CD4-positive, alpha-beta T cell (primary cell): ENCODE data around the gene TSC2. TPM values are rescaled to one million over a fixed set of nuclear protein-coding genes. Genes with fewer than 3 reads are reported as not detected.

Experiments
- ATAC-seq: fragments of 200-7000 bp; cut with Tn5 transposase; one replicate; pipeline ENCODE4 v1.10.0; 2022; ENCODE audit warnings: mild to moderate bottlenecking; ENCODE audit not compliant: poor library complexity
- CTCF ChIA-PET: fragments of 350-600 bp; sonication (Branson Sonifier 250); formaldehyde crosslinking; loops from one replicate; lab custom pipeline; 2021; ENCODE audit warnings: antibody characterized with exemption, inconsistent platforms; lab: Charles Lee
- POLR2A ChIA-PET: fragments of 350-600 bp; sonication (Branson Sonifier 250); formaldehyde crosslinking; loops from one replicate; lab custom pipeline; 2021; ENCODE audit warnings: antibody characterized with exemption, inconsistent platforms; lab: Charles Lee
- DNase-seq, 14 experiments: peaks; one replicate each; pipeline ENCODE4 v3.0.0-alpha.2; 2013 to 2020; ENCODE audit warnings: mixed read lengths in 2 of 14
- H3K27ac ChIP-seq, 2 donors: one replicate each; pipeline versions ENCODE4 v1.5.1 to v1.7.0; 2013; ENCODE audit warnings: low read length in 2 of 2, low read depth in 1 of 2, mild to moderate bottlenecking in 1 of 2
- H3K27me3 ChIP-seq, 2 experiments: 1 replicate in 1 of 2; 2 replicates in 1 of 2; pipeline versions ENCODE4 v1.6.1 to v1.7.0; 2013; ENCODE audit warnings: low read length in 2 of 2, control low read depth in 1 of 2, mild to moderate bottlenecking in 1 of 2, moderate library complexity in 1 of 2; ENCODE audit not compliant: insufficient read depth in 2 of 2, control insufficient read depth in 1 of 2
- H3K36me3 ChIP-seq: one replicate; pipeline ENCODE4 v1.6.1; 2013; ENCODE audit warnings: low read length, control low read depth; ENCODE audit not compliant: insufficient read depth
- H3K4me1 ChIP-seq: one replicate; pipeline ENCODE4 v1.6.1; 2013; ENCODE audit warnings: low read length, control low read depth; ENCODE audit not compliant: insufficient read depth
- H3K4me3 ChIP-seq: one replicate; pipeline ENCODE4 v1.5.1; 2013; ENCODE audit warnings: mild to moderate bottlenecking, low read length, moderate library complexity
- H3K9me3 ChIP-seq, 2 experiments: 1 replicate in 1 of 2; 2 replicates in 1 of 2; pipeline versions ENCODE4 v1.6.1 to v1.7.0; 2013; ENCODE audit warnings: low read length in 2 of 2, mild to moderate bottlenecking in 2 of 2, control low read depth in 1 of 2, moderate library complexity in 1 of 2; ENCODE audit not compliant: control insufficient read depth in 1 of 2, insufficient read depth in 1 of 2
- H3K27ac Mint-ChIP-seq: one replicate; pipeline ENCODE4 v1.8.0; 2020; ENCODE audit warnings: mixed read lengths
- H3K27me3 Mint-ChIP-seq: one replicate; pipeline ENCODE4 v1.8.0; 2021; ENCODE audit warnings: mixed read lengths
- H3K36me3 Mint-ChIP-seq: one replicate; pipeline ENCODE4 v1.8.0; 2021; ENCODE audit warnings: low read depth, mixed read lengths
- H3K4me1 Mint-ChIP-seq: one replicate; pipeline ENCODE4 v1.8.0; 2021; ENCODE audit warnings: low read depth, mixed read lengths
- H3K4me3 Mint-ChIP-seq: one replicate; pipeline ENCODE4 v1.8.0; 2020; ENCODE audit warnings: mild to moderate bottlenecking, mixed read lengths
- H3K9me3 Mint-ChIP-seq: one replicate; pipeline ENCODE4 v1.8.0; 2020; ENCODE audit warnings: mixed read lengths
- CTCF ChIP-seq: fragments of 200-600 bp; IDR thresholded peaks from one replicate; pipeline ENCODE4 v1.8.0; 2022; ENCODE audit warnings: antibody characterized with exemption, mild to moderate bottlenecking
- intact Hi-C, 2 experiments: fragments of 100-400 bp; cut with DNase I in 1 of 2; cut with micrococcal nuclease in 1 of 2; formaldehyde crosslinking; loops; one replicate each; pipeline versions ENCODE4 v1.15.1 to v1.9.0; 2023 to 2025; cut with DNase I, micrococcal nuclease
- total RNA-seq, 174 experiments: library from RNA in 2 of 174; stranded (reverse) in 2 of 174; gene quantifications; one replicate each; pipeline ENCODE4 v1.2.3 and lab custom pipeline; 2021 to 2026

TSC2 gene
- total RNA-seq, 2 experiments from 2014 or later, result 83.0 to 85.0 TPM

- DNase-seq (no peak), ATAC-seq (no peak)
- no peak overlapping the region for H3K27ac Mint-ChIP-seq
- Histone ChIP-seq H3K27me3 (no peaks in the 10 kb centered on the region), H3K9me3 (no peaks in the 10 kb centered on the region), H3K4me1 (no peaks in the 10 kb centered on the region), H3K36me3 (peaks cover 79% of the 10 kb centered on the region), H3K4me3 (no peak overlapping the region), H3K27ac (no peak overlapping the region)
- POLR2A ChIA-PET, result no interaction called here
- no peaks in the 10 kb centered on the region for H3K4me1 Mint-ChIP-seq
- no peaks in the 10 kb centered on the region for H3K9me3 Mint-ChIP-seq
- intact Hi-C loops, result no loop called here
- no peaks in the 10 kb centered on the region for H3K27me3 Mint-ChIP-seq
- no peak for TF ChIP-seq CTCF
- CTCF ChIA-PET, result no interaction called here
- no peak overlapping the region for H3K4me3 Mint-ChIP-seq
- peaks cover 38% of the 10 kb centered on the region for H3K36me3 Mint-ChIP-seq
These were observed 37.3 kb downstream of the TSC2 start for GRCh38 chr16:2084895-2085625.

- Mint-ChIP-seq H3K27me3 (no peaks in the 10 kb centered on the region), H3K9me3 (no peaks in the 10 kb centered on the region), H3K4me1 (no peaks in the 10 kb centered on the region), H3K36me3 (peaks cover 38% of the 10 kb centered on the region), H3K27ac (no peak overlapping the region), H3K4me3 (no peak overlapping the region)
- intact Hi-C loops, result no loop called here
- DNase-seq (no peak), ATAC-seq (no peak)
- ChIA-PET POLR2A (no interaction called here), CTCF (no interaction called here)
- H3K36me3 ChIP-seq, result peaks cover 84% of the 10 kb centered on the region
- H3K4me3 ChIP-seq, result no peak overlapping the region
- no peaks in the 10 kb centered on the region for H3K27me3 ChIP-seq
- TF ChIP-seq CTCF, result no peak
- no peak overlapping the region for H3K27ac ChIP-seq
- H3K9me3 ChIP-seq, result no peaks in the 10 kb centered on the region
- H3K4me1 ChIP-seq, result no peaks in the 10 kb centered on the region
These were observed 37.9 kb downstream of the TSC2 start for GRCh38 chr16:2085669-2086068.

- DNase-seq, result no peak
- peaks cover 82% of the 10 kb centered on the region for H3K36me3 ChIP-seq
- no peak overlapping the region for H3K4me3 Mint-ChIP-seq
- no peaks in the 10 kb centered on the region for H3K27me3 Mint-ChIP-seq
- H3K9me3 Mint-ChIP-seq, result no peaks in the 10 kb centered on the region
- H3K4me3 ChIP-seq, result no peak overlapping the region
- ChIA-PET POLR2A (no interaction called here), CTCF (no interaction called here)
- H3K27ac ChIP-seq, result no peak overlapping the region
- ATAC-seq, result no peak
- intact Hi-C loops, result no loop called here
- no peaks in the 10 kb centered on the region for H3K4me1 ChIP-seq
- H3K9me3 ChIP-seq, result no peaks in the 10 kb centered on the region
- TF ChIP-seq CTCF, result no peak
- peaks cover 38% of the 10 kb centered on the region for H3K36me3 Mint-ChIP-seq
- H3K27ac Mint-ChIP-seq, result no peak overlapping the region
- H3K4me1 Mint-ChIP-seq, result no peaks in the 10 kb centered on the region
- H3K27me3 ChIP-seq, result no peaks in the 10 kb centered on the region
These were observed 38.4 kb downstream of the TSC2 start for GRCh38 chr16:2086106-2086742.
